ENCODE results near the gene CC2D1B.
A peak's percentile ranks its signal among the peaks of the same experiment; 100 is the strongest.
"Not testable (repeated sequence)": the region's sequence is repeated elsewhere in the genome, so short reads cannot be mapped to it uniquely, and the experiment has no call there.

CC2D1B gene, protein sequence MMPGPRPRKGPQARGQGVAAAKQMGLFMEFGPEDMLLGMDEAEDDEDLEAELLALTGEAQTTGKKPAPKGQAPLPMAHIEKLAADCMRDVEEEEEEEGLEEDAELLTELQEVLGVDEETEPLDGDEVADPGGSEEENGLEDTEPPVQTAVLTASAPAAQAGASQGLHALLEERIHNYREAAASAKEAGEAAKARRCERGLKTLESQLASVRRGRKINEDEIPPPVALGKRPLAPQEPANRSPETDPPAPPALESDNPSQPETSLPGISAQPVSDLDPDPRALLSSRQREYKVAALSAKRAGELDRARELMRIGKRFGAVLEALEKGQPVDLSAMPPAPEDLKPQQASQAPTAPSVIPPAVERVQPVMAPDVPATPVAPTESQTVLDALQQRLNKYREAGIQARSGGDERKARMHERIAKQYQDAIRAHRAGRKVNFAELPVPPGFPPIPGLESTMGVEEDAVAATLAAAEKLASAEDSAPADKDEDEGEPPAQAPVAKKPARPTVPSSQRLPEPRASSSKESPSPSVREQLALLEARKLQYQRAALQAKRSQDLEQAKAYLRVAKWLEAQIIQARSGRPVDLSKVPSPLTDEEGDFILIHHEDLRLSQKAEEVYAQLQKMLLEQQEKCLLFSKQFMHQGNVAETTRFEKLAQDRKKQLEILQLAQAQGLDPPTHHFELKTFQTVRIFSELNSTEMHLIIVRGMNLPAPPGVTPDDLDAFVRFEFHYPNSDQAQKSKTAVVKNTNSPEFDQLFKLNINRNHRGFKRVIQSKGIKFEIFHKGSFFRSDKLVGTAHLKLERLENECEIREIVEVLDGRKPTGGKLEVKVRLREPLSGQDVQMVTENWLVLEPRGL

DNA sequence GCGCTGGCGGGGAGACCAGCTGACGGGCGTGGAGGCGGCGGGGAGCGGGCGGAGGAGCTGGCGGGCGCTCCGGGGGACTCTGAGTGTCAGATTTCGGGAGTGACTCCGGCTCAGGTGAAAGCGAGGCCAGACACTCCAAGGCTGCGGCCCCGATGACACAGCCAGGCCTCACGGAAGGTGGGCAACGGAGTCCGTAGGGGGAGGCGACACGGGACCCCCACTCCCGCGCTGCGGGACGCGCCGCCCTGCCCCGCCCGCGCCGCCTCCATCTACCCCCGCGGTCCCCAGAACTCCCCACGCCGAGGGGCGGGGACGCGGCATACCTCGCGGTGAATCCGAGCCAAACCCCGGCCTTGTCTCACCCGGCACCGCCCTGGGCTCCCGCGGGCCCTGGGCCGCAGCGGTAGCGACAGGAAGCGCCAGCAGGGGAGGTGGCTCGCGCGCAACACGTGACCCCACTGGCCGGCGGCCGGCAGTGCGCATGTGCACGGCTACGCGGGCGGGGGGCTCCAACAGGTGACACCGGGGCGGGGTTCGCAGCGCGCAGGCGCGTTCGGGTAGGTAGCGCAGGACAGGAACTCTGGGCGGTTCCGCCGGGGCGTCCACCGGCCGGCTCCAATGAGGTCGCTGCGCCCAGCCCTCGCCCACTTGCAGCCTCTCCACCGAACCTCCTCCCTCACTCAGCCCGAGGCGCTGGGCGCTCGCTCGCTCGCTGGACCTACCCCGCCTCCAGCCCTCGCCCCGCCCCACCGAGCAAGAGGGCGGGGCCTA lies at the start of gene CC2D1B:
CC2D1B (minus strand) TSS at position 460 of the 771 bp plus-strand sequence. CDS start 1,585 bp downstream, outside the sequence.
- peak; percentile 98 to 99 for DNase-seq (ENCODE audit: low read depth in 2 of 2)

DNA sequence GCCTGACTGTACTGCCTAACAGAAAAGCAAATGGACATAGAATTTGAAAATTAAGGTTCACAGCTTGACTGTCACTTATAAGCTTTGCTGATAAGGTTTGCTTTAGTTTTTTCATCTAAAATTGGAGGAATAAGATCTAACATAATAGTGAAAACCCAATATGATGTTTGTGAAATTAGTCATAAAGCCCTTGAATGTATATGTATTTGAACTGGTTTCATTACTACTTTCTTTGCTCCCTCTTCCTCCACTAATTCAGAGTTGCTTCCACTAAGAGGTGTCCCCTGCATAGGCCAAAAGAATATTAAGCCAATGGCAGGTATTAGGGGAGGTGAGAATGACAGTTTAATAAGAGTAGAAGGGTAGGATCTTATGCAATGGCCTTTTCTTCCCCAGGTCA lies 48.9 kb upstream of the CC2D1B start:
- DNase-seq (ENCODE audit: low read depth in 2 of 2) = no peak

DNA sequence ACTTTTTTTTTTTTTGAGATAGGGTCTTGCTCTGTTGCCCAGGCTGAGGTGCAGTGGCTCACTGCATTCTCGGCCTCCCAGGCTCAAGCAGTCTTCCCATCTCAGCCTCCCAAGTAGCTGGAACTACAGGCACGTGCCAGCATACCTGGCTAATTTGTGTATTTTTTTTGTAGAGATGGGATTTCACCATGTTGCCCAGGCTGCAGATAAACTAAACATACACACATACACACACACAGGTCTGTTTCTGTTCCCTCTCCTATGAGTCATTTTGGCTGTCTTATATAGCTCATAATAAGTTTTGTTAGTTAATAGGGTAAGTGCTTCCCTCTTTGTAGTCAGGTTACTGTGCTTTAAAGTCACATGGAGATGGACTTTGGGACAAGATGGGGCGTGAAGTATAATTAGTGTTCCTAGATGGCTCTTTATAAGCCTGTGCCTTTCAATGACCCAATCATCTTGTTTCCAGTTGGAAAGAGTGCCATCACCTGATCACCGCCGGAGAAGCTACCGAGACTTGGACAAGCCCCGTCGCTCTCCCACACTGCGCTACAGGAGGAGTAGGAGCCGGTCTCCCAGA lies 47.5 kb upstream of the CC2D1B start:
- DNase-seq (ENCODE audit: low read depth in 2 of 2) = no peak

DNA sequence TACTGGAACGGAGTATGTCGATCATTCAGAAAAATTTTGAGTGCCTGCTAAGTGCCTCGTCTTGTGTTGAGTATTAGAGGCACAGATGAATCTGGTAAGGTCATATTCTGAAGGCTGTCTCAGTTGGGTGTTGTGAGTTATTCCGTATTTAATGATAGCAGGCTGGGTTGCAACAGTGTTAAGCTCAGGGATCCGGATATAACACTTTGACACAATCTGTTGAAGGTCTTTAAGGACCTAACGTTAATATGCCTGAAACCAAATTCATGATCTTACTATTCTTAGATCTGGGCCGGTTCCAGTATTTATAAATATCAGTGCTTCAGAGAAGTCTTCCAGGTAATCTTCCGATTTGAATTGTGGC lies 39.0 kb upstream of the CC2D1B start:
- no peak for DNase-seq (ENCODE audit: low read depth in 2 of 2)

DNA sequence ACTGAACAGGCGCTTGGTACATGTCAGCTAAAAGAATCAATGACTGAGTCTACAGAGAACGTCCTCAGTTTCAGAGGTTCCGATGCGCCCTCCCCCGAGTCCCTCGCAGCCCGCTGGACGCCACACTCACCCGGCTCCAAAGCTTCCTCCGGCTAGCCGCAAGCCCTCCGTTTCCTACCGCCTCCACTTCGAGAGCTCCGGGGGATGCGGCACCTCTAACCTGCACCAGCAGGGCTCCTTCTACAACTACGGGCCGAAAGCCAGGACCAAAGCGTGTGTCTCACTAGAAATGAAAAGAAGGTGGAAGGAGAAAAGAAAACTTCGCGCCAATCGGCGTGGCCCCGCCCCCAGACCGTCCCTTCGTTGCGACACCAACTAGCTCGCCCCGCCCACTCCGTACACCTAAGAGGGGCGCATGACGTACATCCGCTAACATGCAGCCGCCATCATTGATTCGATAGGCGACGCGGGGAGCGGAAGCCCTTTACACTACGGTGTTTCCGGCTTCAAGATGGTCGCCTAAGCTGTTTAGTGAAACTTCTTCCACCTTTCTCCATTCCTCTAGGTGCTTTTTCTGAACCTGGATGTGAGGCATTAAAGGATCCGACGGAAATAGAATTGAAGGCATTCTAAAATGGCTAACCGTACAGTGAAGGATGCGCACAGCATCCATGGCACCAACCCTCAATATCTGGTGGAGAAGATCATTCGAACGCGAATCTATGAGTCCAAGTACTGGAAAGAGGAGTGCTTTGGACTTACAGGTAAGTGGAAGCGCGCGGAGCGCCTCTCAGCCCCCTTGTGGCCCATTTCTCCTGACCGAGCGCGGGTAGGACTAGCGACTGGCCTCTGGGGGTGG lies 38.3 kb upstream of the CC2D1B start, which contains the start of the genes ORC1 and PRPF38A:
ORC1 (minus strand) TSS at position 308 of the 859 bp plus-strand sequence. CDS start 2,200 bp downstream, outside the sequence.
PRPF38A (plus strand) TSS at position 487 of the 859 bp plus-strand sequence; CDS start at position 635, 148 bp downstream.
- peak; percentile 91 to 97 for DNase-seq (ENCODE audit: low read depth in 2 of 2)

DNA sequence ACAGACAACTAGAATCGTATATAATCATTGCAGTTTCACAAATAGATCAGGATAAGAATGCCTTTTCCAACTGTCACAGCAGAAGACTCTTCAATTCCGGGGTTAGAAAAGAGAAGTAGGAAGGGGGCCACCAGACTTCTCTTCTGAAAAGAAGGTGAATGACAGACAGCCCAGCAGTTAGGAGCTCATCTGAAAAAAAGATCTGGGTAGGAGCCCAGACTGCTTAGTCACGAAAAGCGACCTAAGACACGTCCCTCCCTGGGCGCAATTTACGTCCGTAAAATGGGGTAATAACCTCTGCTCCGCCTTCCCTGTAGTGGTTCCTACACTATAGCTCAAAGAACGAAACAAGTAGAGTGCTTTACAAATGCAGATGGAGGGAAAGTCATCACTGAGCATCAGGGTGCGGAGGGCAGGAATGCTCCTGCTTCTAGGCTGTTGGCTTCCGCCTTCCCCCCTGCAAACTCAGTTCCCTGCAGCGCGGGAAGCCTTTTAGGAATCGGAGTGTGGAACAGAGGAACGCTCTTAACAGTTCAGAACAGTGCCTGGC lies 37.6 kb upstream of the CC2D1B start:
- peak in 1 of 2 donors; percentile 10 for DNase-seq (ENCODE audit: low read depth in 2 of 2)

DNA sequence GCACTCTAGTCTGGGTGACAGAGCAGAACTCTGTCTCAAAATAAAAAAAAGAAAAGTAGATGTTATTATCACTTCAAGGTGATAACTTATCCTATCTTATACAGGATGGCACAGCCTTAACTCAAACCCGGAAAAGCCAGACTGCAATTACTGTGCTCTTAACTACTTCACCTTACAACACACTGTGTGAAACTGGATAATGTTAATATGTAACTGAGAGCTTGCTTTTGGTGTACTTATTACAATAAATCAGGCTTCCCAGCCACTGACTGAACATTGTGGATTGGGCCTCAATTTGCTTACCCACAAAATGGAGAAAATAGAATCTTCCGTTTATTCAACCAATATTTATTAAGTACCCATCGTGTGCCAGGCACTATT lies 36.8 kb upstream of the CC2D1B start:
- no peak for DNase-seq (ENCODE audit: low read depth in 2 of 2)

DNA sequence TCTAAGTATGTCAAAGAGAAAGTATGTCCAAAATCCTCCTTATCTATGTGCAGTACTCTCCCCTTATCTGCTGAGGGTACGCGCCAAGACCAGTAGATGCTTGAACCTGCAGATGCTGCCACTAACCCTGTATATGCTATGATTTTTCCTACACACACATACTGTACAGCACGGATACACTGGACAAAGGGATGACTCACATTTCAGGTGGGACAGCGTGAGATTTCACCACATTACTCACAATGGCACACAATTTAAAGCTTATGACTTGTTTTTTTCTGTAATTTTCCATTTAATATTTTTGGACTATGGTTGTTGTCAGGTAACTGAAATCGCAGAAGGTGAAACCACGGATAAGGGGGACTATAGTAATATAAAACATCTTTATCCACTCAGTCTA lies 34.1 kb upstream of the CC2D1B start:
- DNase-seq (ENCODE audit: low read depth in 2 of 2) = no peak

DNA sequence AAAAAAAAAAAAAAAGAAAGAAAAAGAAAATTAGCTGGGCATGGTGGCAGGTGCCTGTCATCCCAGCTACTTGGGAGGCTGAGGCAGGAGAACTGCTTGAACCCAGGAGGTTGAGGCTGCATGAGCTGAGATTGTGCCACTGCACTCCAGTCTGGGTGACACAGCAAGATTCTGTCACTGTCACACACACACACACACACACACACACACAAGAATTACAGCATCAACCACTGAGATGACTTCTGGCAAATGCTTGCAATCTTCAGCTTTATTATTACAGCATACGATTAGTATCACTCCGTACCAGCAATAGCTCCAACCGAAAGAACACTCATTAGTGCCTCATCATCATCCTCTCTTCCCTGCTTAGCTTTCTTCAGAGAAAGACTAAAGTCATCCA lies 33.6 kb upstream of the CC2D1B start:
- no peak for DNase-seq (ENCODE audit: low read depth in 2 of 2)

DNA sequence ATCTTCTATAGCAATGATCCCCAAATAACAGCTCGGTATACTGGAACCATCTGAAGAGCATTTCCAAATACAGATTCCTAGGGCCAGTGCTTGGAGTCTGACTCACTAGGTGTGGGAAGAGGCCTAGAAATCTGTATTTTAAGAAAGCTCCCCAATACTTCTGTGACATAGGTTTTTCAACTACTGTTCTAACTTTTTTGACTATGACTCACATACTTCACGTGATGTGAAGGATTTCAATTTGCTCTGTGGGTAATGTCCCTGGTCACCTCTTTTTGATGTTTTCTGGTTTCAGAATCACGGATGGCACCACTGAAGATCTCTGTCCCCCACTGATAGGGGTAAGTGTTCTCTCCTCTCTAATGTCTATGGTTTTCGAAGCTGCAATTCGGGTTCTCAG lies 27.2 kb upstream of the CC2D1B start:
- no peak for DNase-seq (ENCODE audit: low read depth in 2 of 2)

DNA sequence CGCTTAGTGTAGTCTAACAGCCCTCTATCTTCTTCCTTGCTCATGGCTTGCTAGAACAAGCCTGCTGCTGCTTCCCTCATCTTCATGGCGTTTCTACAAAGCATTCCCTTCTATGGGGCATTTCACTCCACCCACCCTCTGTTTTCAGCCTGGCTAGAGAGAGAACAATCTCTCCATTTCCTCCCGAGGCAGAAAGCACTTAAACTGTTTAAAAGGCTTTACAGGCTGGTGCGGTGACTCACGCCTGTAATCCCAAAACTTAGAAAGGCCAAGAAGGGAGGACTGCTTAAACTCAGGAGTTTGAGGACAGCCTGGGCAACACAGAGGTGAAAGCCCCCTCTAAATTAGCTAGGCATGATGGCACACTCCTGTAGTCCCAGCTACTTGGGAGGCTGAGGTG lies 20.5 kb upstream of the CC2D1B start:
- DNase-seq (ENCODE audit: low read depth in 2 of 2) = no peak

DNA sequence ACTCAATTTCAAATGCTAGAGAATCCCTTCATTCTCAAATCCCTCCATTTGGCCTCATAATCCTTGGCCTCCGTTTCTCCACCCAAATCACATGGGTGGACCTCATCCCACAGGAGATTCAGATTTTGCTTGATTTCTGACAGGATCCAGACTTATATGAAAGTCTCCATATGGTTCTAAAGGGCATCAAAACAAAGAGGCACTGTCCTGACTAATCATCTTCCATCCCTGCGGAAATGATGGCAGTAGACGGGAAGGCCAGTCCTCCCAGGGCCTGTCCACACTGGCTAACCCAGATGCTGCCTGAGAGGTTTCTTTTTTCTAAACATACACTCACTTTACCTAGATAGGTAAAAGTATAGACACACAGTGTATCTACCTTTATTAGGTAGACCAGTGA lies 19.4 kb upstream of the CC2D1B start:
- no peak for DNase-seq (ENCODE audit: low read depth in 2 of 2)

DNA sequence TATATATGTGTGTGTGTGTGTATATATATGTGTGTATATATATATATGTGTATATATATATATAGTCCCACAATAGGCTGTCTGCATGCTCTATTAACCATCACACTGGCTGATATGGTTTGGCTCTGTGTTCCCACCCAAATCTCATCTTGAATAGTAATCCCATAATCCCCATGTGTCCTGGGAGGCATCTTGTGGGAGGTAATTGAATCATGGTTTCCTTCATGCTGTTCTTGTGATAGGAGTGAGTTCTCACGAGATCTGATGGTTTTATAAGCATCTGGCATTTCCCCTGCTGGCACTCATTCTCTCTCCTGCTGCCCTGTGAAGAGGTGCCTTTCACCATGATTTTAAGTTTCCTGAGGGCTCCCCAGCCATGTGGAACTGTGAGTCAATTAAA lies 3.8 kb upstream of the CC2D1B start:
- DNase-seq (ENCODE audit: low read depth in 2 of 2) = not testable (repeated sequence)

DNA sequence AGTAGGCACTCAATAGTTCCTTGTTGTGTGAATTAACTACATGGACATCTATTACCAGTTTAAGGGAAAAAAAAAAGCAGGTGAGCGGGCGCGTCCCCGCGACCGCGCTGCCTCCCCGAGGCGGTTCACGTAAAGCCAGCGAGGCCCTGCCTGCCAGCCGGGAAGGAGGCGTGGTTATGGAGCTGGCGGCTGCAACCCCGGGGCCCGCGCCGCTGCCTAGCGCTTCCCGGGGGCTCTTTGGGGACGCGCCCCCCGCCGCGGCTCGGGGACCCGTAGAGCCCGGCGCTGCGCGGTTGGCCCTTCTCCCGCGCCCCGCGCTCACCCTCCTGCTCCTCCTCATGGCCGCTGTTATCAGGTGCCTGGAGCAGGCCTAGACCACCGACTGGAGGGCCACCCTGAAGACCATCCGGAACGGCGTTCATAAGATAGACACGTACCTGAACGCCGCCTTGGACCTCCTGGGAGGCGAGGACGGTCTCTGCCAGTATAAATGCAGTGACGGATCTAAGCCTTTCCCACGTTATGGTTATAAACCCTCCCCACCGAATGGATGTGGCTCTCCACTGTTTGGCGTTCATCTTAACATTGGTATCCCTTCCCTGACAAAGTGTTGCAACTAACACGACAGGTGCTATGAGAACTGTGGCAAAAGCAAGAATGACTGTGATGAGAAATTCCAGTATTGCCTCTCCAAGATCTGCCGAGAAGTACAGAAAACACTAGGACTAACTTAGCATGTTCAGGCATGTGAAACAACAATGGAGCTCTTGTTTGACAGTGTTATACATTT lies 2.6 kb upstream of the CC2D1B start:
- DNase-seq (ENCODE audit: low read depth in 2 of 2) = peak in 1 of 2 donors; percentile 17

DNA sequence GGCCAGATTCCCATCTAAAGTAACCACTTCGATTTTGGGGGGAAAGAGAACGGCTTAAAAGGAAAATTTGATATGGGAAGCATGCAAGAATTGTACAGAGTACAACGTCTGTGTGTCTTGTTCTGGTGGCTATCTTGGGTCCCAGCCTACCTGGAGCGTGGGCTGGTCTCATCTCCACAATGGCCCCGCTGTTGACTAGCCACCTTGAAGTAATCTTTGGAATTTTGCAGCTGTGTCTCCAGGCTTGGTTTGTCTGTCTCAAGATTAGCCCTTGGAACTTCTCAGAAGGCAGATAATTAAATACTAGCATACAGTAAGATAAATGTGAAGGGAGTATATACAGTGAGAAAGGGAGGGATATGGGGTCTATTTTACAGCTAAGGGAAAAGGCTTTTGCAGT lies 1.3 kb upstream of the CC2D1B start:
- DNase-seq (ENCODE audit: low read depth in 2 of 2) = no peak

DNA sequence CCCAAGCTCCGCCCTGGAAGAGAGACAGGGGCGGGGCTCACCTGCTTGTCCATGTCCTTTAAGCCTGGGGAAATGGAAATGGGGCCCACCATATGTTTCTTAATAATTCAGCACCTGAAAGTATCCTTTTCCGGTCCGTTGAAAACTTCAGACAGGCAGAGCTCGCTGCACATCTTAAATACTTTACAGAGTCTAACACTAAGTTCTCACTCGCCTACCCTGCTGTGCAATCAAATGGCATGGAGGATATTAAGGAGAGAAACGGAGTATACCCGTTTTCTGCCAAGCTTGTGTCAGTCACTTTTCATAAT lies 467 bp upstream of the CC2D1B start:
- DNase-seq (ENCODE audit: low read depth in 2 of 2) = no peak

DNA sequence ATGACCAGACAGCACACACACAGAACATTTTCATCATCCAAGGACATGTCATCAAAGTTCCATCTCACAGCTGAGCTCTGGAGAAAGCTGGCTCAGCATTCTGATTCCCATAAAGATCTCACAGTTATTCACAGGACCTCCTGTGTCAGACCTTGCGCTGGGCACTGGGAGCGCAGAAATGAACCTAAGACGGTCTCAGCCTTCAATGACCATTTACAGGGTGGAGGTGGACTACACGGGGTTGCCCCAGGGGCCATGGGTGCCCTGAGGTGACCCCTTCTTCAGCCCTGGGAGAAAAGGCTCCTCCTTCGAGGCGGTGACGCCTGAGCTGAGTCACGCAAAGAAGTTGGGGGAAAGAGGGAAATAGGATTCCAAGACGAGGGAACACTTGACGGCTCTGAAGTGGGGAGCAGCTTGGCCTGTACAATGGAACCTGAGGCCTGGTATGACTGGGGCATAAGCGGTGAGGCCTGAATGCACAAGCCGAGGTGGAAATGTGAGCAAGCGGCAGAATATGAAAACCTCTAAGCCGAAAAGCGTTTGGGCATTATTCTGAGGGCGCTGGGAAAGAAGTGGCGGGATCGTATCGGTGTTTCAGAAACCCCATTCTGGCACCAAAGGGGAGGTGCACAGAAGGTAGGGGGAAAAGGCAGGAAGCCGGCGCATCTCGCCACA lies 797 bp downstream of the CC2D1B start:
- DNase-seq (ENCODE audit: low read depth in 2 of 2) = no peak

DNA sequence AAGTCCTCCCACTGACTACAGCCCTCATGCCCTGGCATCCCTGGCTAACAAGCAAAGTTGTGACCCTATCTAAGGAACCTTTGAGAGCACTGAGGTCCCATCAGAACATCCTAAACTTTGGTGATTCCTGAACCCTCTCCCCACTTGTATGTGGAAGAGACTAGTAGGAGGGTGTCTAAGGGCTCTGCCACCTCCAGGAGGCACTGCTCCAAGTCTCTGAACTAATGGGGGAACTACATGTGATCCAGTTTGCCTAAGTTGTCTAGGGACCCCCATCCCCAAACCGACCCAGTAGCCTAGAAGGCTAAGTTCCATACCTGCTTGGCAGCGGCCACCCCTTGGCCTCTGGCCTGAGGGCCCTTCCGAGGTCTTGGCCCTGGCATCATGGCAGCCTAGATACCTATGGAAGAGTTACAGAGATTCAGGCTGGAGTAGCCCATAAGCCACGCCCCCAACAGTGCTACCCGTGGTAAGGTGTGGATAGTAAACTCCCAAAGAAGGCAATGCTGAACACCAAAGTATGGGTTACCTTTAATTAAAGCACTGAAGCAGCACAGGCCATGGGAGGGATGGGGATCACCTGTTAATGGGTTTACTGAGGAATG lies 1.7 kb downstream of the CC2D1B start:
- no peak for DNase-seq (ENCODE audit: low read depth in 2 of 2)

DNA sequence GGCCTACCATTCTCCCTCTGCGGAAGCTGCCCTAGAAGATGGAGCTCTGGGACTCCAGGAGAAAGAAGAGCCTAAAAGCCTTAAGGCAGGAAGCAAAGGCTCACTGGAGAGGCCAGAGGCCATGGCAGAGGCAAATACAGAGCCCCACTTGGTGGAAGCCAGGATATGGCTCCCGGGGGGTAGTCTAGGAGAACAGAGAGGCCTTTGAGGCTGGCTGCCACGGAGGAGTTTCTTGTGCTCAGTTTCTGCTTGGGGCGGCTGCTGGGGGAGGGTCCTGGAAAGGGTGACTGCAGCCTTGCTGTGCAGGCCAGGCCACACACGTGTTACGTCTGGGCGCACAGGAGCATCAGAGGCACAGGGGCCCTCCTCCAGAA lies 5.4 kb downstream of the CC2D1B start:
- DNase-seq (ENCODE audit: low read depth in 2 of 2) = no peak
